Measurements from ENCODE around the gene MCM10. TPM values are rescaled to one million over a fixed set of nuclear protein-coding genes. Genes with fewer than 3 reads are reported as not detected.

MCM10 gene
- total RNA-seq, 1 experiment from 2014 or later, result 43.1 TPM

GRCh38 chr10:13238271-13239077, 77.1 kb downstream of the MCM10 start:
- RAD21 ChIA-PET (ENCODE audit: low non-redundant PET in 1 of 2, low total read pairs in 2 of 2, uncharacterized antibody in 2 of 2, unreplicated experiment in 2 of 2), result no interaction called here
- no peak overlapping the region for H3K4me2 ChIP-seq (ENCODE audit: low read length)
- H3K9me3 ChIP-seq (ENCODE audit: control insufficient read depth in 1 of 2, insufficient read depth in 1 of 2, low read depth in 1 of 2, low read length in 2 of 2), result no peaks in the 10 kb centered on the region
- no peak overlapping the region for H3K9ac ChIP-seq (ENCODE audit: low read length)
- no peak for TF ChIP-seq RAD21 (IDR thresholded peaks at IDR 0.05; ENCODE audit: low read depth)
- TF ChIP-seq TCF7L2 (IDR thresholded peaks at IDR 0.05; ENCODE audit: borderline replicate concordance, extremely low read depth, insufficient read depth, insufficient read length), result no peak
- TF ChIP-seq EGR1 (IDR thresholded peaks at IDR 0.05; ENCODE audit: low read depth), result no peak
- TF ChIP-seq POLR2AphosphoS5 (IDR thresholded peaks at IDR 0.05; ENCODE audit: low read depth, low read length), result no peak
- no peak for TF ChIP-seq EZH2 (IDR thresholded peaks at IDR 0.05)
- TF ChIP-seq ZFX (IDR thresholded peaks at IDR 0.05), result no peak
- no peak for TF ChIP-seq ELF1 (IDR thresholded peaks at IDR 0.05; ENCODE audit: borderline replicate concordance, low read depth)
- no peak for TF ChIP-seq SRF (IDR thresholded peaks at IDR 0.05; ENCODE audit: low read depth)
- no peaks in the 10 kb centered on the region for H3K36me3 ChIP-seq (ENCODE audit: control insufficient read depth in 1 of 2, insufficient read depth in 2 of 2, low read length in 2 of 2)
- no peak overlapping the region for H3K4me3 ChIP-seq (replicated peaks in 1 of 2; ENCODE audit: low read depth in 1 of 2, low read length in 2 of 2)
- DNase-seq (ENCODE audit: low read depth, low spot score) (no peak), ATAC-seq (no peak)
- H3K9me2 ChIP-seq (ENCODE audit: insufficient read depth), result no peaks in the 10 kb centered on the region
- POLR2A ChIA-PET, result no interaction called here
- no TSS peak for BruUV-seq (replicated peaks)
- no peaks in the 10 kb centered on the region for H4K20me1 ChIP-seq (ENCODE audit: insufficient read depth)
- H3K79me2 ChIP-seq (ENCODE audit: insufficient read depth, low read length), result no peaks in the 10 kb centered on the region
- H2AFZ ChIP-seq (ENCODE audit: low read depth, low read length, poor library complexity, severe bottlenecking), result no peak overlapping the region
- H3K27me3 ChIP-seq (ENCODE audit: insufficient read depth, low read length), result no peaks in the 10 kb centered on the region
- intact Hi-C loops (cut with micrococcal nuclease), result no loop called here
- peaks cover 0 to 3% of the 10 kb centered on the region in 2 experiments; a peak in 1 of 4 replicates for H3K4me1 ChIP-seq (ENCODE audit: control insufficient read depth in 1 of 2, insufficient read depth in 2 of 2, low read length in 2 of 2)
- CTCF ChIA-PET, result no interaction called here
- no peak overlapping the region for H3K27ac ChIP-seq (ENCODE audit: low read depth, low read length)

GRCh38 chr10:13239923-13240322, 78.6 kb downstream of the MCM10 start:
- Histone ChIP-seq H3K9me3 (ENCODE audit: control insufficient read depth in 1 of 2, insufficient read depth in 1 of 2, low read depth in 1 of 2, low read length in 2 of 2) (no peaks in the 10 kb centered on the region), H3K9ac (ENCODE audit: low read length) (no peak overlapping the region), H4K20me1 (ENCODE audit: insufficient read depth) (no peaks in the 10 kb centered on the region), H3K36me3 (ENCODE audit: control insufficient read depth in 1 of 2, insufficient read depth in 2 of 2, low read length in 2 of 2) (no peaks in the 10 kb centered on the region), H3K27ac (ENCODE audit: low read depth, low read length) (no peak overlapping the region), H3K9me2 (ENCODE audit: insufficient read depth) (no peaks in the 10 kb centered on the region), H3K4me3 (replicated peaks in 1 of 2; ENCODE audit: low read depth in 1 of 2, low read length in 2 of 2) (no peak overlapping the region), H3K79me2 (ENCODE audit: insufficient read depth, low read length) (no peaks in the 10 kb centered on the region), H3K4me2 (ENCODE audit: low read length) (no peak overlapping the region), H3K27me3 (ENCODE audit: insufficient read depth, low read length) (no peaks in the 10 kb centered on the region), H2AFZ (ENCODE audit: low read depth, low read length, poor library complexity, severe bottlenecking) (no peak overlapping the region), H3K4me1 (ENCODE audit: control insufficient read depth in 1 of 2, insufficient read depth in 2 of 2, low read length in 2 of 2) (peaks cover 0 to 3% of the 10 kb centered on the region in 2 experiments; a peak in 1 of 4 replicates)
- no peak for ATAC-seq
- intact Hi-C loops (cut with micrococcal nuclease), result no loop called here
- no TSS peak for BruUV-seq (replicated peaks)
- no peak for DNase-seq (ENCODE audit: low read depth, low spot score)
- ChIA-PET RAD21 (ENCODE audit: low non-redundant PET in 1 of 2, low total read pairs in 2 of 2, uncharacterized antibody in 2 of 2, unreplicated experiment in 2 of 2) (no interaction called here), CTCF (no interaction called here), POLR2A (no interaction called here)
- no peak for TF ChIP-seq EGR1 (IDR thresholded peaks at IDR 0.05; ENCODE audit: low read depth)
- TF ChIP-seq FOSL1 (IDR thresholded peaks at IDR 0.05; ENCODE audit: low read depth), result no peak
- TF ChIP-seq ZNF274 (IDR thresholded peaks at IDR 0.05; ENCODE audit: low read depth, low read length), result no peak
- TF ChIP-seq, protein P1, sequence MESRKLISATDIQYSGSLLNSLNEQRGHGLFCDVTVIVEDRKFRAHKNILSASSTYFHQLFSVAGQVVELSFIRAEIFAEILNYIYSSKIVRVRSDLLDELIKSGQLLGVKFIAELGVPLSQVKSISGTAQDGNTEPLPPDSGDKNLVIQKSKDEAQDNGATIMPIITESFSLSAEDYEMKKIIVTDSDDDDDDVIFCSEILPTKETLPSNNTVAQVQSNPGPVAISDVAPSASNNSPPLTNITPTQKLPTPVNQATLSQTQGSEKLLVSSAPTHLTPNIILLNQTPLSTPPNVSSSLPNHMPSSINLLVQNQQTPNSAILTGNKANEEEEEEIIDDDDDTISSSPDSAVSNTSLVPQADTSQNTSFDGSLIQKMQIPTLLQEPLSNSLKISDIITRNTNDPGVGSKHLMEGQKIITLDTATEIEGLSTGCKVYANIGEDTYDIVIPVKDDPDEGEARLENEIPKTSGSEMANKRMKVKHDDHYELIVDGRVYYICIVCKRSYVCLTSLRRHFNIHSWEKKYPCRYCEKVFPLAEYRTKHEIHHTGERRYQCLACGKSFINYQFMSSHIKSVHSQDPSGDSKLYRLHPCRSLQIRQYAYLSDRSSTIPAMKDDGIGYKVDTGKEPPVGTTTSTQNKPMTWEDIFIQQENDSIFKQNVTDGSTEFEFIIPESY (IDR thresholded peaks at IDR 0.05; ENCODE audit: extremely low read depth, insufficient replicate concordance, low read length), result no peak
- no peak for TF ChIP-seq POLR2A (IDR thresholded peaks at IDR 0.05; ENCODE audit: borderline replicate concordance, extremely low read depth, insufficient read depth, insufficient read length)
- no peak for TF ChIP-seq TCF7L2 (IDR thresholded peaks at IDR 0.05; ENCODE audit: borderline replicate concordance, extremely low read depth, insufficient read depth, insufficient read length)
- TF ChIP-seq ZFX (IDR thresholded peaks at IDR 0.05), result no peak
- TF ChIP-seq, protein P2, sequence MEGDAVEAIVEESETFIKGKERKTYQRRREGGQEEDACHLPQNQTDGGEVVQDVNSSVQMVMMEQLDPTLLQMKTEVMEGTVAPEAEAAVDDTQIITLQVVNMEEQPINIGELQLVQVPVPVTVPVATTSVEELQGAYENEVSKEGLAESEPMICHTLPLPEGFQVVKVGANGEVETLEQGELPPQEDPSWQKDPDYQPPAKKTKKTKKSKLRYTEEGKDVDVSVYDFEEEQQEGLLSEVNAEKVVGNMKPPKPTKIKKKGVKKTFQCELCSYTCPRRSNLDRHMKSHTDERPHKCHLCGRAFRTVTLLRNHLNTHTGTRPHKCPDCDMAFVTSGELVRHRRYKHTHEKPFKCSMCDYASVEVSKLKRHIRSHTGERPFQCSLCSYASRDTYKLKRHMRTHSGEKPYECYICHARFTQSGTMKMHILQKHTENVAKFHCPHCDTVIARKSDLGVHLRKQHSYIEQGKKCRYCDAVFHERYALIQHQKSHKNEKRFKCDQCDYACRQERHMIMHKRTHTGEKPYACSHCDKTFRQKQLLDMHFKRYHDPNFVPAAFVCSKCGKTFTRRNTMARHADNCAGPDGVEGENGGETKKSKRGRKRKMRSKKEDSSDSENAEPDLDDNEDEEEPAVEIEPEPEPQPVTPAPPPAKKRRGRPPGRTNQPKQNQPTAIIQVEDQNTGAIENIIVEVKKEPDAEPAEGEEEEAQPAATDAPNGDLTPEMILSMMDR (IDR thresholded peaks at IDR 0.05 in 2 of 3, conservative IDR thresholded peaks at IDR 0.05 in 1 of 3; ENCODE audit: borderline replicate concordance in 1 of 3, insufficient read depth in 1 of 3, low read depth in 2 of 3, low read length in 2 of 3), result no peak
- TF ChIP-seq, protein P3, sequence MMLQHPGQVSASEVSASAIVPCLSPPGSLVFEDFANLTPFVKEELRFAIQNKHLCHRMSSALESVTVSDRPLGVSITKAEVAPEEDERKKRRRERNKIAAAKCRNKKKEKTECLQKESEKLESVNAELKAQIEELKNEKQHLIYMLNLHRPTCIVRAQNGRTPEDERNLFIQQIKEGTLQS (IDR thresholded peaks at IDR 0.05), result no peak
- no peak for TF ChIP-seq POLR2AphosphoS5 (IDR thresholded peaks at IDR 0.05; ENCODE audit: low read depth, low read length)

Measured in HCT116 (cell line).